Measurements from ENCODE around the gene SYK.

DNA sequence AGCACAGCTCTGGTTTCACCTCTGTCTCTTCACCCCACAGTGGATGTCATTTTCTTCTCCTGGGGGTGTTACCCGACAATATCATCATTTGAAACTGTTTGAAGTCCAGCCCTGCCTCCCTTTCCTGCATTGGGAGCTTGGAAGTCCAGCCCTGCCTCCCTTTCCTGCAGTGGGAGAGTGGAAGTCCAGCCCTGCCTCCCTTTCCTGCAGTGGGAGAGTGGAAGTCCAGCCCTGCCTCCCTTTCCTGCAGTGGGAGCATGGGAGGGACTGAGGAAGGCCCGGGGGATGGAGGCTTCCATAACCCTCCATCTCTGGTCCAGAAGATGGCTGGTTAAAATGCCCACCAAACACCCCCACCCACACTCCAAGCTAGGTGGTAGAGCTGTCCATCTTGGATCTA, 59.8 kb downstream of the SYK start:
- TF ChIP-seq POLR2AphosphoS5 (IDR thresholded peaks at IDR 0.05): no peak
- TF ChIP-seq, protein P1, sequence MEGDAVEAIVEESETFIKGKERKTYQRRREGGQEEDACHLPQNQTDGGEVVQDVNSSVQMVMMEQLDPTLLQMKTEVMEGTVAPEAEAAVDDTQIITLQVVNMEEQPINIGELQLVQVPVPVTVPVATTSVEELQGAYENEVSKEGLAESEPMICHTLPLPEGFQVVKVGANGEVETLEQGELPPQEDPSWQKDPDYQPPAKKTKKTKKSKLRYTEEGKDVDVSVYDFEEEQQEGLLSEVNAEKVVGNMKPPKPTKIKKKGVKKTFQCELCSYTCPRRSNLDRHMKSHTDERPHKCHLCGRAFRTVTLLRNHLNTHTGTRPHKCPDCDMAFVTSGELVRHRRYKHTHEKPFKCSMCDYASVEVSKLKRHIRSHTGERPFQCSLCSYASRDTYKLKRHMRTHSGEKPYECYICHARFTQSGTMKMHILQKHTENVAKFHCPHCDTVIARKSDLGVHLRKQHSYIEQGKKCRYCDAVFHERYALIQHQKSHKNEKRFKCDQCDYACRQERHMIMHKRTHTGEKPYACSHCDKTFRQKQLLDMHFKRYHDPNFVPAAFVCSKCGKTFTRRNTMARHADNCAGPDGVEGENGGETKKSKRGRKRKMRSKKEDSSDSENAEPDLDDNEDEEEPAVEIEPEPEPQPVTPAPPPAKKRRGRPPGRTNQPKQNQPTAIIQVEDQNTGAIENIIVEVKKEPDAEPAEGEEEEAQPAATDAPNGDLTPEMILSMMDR (IDR thresholded peaks at IDR 0.05): no peak
